ENCODE measurements around the gene TEPSIN. TPM values are rescaled to one million over a fixed set of nuclear protein-coding genes. Genes with fewer than 3 reads are reported as not detected.
A peak's percentile ranks its signal among the peaks of the same experiment; 100 is the strongest.

Gene TEPSIN
- total and polyA plus RNA-seq, 2 of the 13 experiments (the other 11 are each of a cell fraction or from before 2014, with no cell fraction given): 16.1 to 18.8 TPM

- 0 out of 2 replicates have a peak, but pooled peaks have one; percentile 20 for TF ChIP-seq HMGXB3 (CRISPR knock-in tag; IDR thresholded peaks at IDR 0.05; ENCODE audit: borderline replicate concordance)
- peak; percentile 40; the same call in 1 of the 2 replicates for TF ChIP-seq KDM3A (CRISPR knock-in tag; IDR thresholded peaks at IDR 0.05; ENCODE audit: low read depth)
- peak; percentile 36; the same call in 1 of the 2 replicates for TF ChIP-seq WIZ (CRISPR knock-in tag; IDR thresholded peaks at IDR 0.05)
- TF ChIP-seq ZFP1 (CRISPR knock-in tag; IDR thresholded peaks at IDR 0.05): no peak
- TF ChIP-seq TARDBP (CRISPR knock-in tag; IDR thresholded peaks at IDR 0.05): no peak; the same call in 1 of the 2 replicates
- 0 out of 2 replicates have a peak, but pooled peaks have one; percentile 76 for TF ChIP-seq ZNF44 (CRISPR knock-in tag; IDR thresholded peaks at IDR 0.05)
- TF ChIP-seq ZNF749 (CRISPR knock-in tag; IDR thresholded peaks at IDR 0.05; ENCODE audit: borderline replicate concordance): 0 out of 2 replicates have a peak, but pooled peaks have one; percentile 5
- TF ChIP-seq MXD3 (CRISPR knock-in tag; IDR thresholded peaks at IDR 0.05): peak; percentile 18
- TF ChIP-seq AHDC1 (CRISPR knock-in tag; IDR thresholded peaks at IDR 0.05; ENCODE audit: borderline replicate concordance): no peak
- TF ChIP-seq PITX1 (CRISPR knock-in tag; IDR thresholded peaks at IDR 0.05): no peak
- TF ChIP-seq CENPBD1 (CRISPR knock-in tag; IDR thresholded peaks at IDR 0.05; ENCODE audit: borderline replicate concordance, low read depth): no peak
- 0 out of 2 replicates have a peak, but pooled peaks have one; percentile 22 for TF ChIP-seq ZNF614 (CRISPR knock-in tag; IDR thresholded peaks at IDR 0.05; ENCODE audit: borderline replicate concordance)
- TF ChIP-seq PHF20 (CRISPR knock-in tag; IDR thresholded peaks at IDR 0.05): no peak
- TF ChIP-seq ZGPAT (CRISPR knock-in tag; IDR thresholded peaks at IDR 0.05): peak; percentile 24; the same call in 1 of the 2 replicates
- no peak for TF ChIP-seq ZNF17 (CRISPR knock-in tag; IDR thresholded peaks at IDR 0.05)
- TF ChIP-seq ZFX (CRISPR knock-in tag; IDR thresholded peaks at IDR 0.05; ENCODE audit: low read depth): peak; percentile 36; the same call in 1 of the 2 replicates
These were observed 6.3 kb upstream of the TEPSIN start (continued) for GRCh38 chr17:81245024-81245664.
